HG03571 (cell line): ENCODE measurements around the gene HAP1.
"Not testable (repeated sequence)": the region's sequence is repeated elsewhere in the genome, so short reads cannot be mapped to it uniquely, and the experiment has no call there.

Experiments used
- ATAC-seq: cut with Tn5 transposase; IDR thresholded peaks from one replicate; pipeline ENCODE4 v1.9.1; 2021; ENCODE audit not compliant: unreplicated experiment

The HAP1 gene

GRCh38 chr17:41725134-41725533, 9.3 kb downstream of the HAP1 start:
- ATAC-seq, result no peak

- no peak for ATAC-seq
Observed at GRCh38 chr17:41724476-41725050, 9.9 kb downstream of the HAP1 start.

GRCh38 chr17:41723801-41724475, 10.5 kb downstream of the HAP1 start:
- ATAC-seq, result no peak

GRCh38 chr17:41722231-41722630, 12.2 kb downstream of the HAP1 start:
- no peak for ATAC-seq

GRCh38 chr17:41718287-41718645, 16.2 kb downstream of the HAP1 start:
- ATAC-seq, result no peak

GRCh38 chr17:41717408-41718286, 16.8 kb downstream of the HAP1 start:
- no peak for ATAC-seq

GRCh38 chr17:41711669-41712400, 22.6 kb downstream of the HAP1 start, which contains the start of gene GAST:
GAST (plus strand) TSS chr17:41712331; CDS start chr17:41715437, 3,106 bp downstream.
- no peak for ATAC-seq

- no peak for ATAC-seq
Observed at GRCh38 chr17:41710472-41711090, 23.9 kb downstream of the HAP1 start.

GRCh38 chr17:41707803-41708669, 26.4 kb downstream of the HAP1 start:
- ATAC-seq, result no peak

- no peak for ATAC-seq
Observed at GRCh38 chr17:41705271-41705991, 29.0 kb downstream of the HAP1 start.

GRCh38 chr17:41702712-41703111, 31.7 kb downstream of the HAP1 start:
- ATAC-seq, result no peak

GRCh38 chr17:41700843-41701242, 33.6 kb downstream of the HAP1 start:
- not testable (repeated sequence) for ATAC-seq

- no peak for ATAC-seq
Observed at GRCh38 chr17:41697122-41697962, 37.1 kb downstream of the HAP1 start.

- ATAC-seq, result no peak
Observed at GRCh38 chr17:41695954-41696757, 38.3 kb downstream of the HAP1 start.

- ATAC-seq, result no peak
Observed at GRCh38 chr17:41695134-41695661, 39.2 kb downstream of the HAP1 start.

- ATAC-seq, result no peak
Observed at GRCh38 chr17:41692722-41693521, 41.5 kb downstream of the HAP1 start.
